Panc1 (cell line): ENCODE results near the gene YIPF5. TPM values are rescaled to one million over a fixed set of nuclear protein-coding genes. Genes with fewer than 3 reads are reported as not detected.

Experiments used
- ATAC-seq: fragments of 200-7000 bp; cut with Tn5 transposase; 2 replicates; pipeline ENCODE4 v1.9.1; 2020; ENCODE audit warnings: mild to moderate bottlenecking, moderate library complexity
- BruUV-seq: library from RNA; stranded (reverse); fragments of 400-500 nt; replicated peaks from 2 replicates; lab custom pipeline; 2021; lab: Mats Ljungman, UMichigan
- CTCF ChIA-PET: fragments of 300-600 bp; sonication (Branson Sonifier 250); formaldehyde crosslinking; loops from one replicate; lab custom pipeline; 2022; ENCODE audit warnings: antibody characterized with exemption; lab: Charles Lee
- POLR2A ChIA-PET: fragments of 300-600 bp; sonication (Branson Sonifier 250); formaldehyde crosslinking; loops from one replicate; lab custom pipeline; 2022; ENCODE audit warnings: antibody characterized with exemption; lab: Charles Lee
- DNase-seq: peaks from one replicate; pipeline ENCODE4 v3.0.0-alpha.2; 2010; ENCODE audit warnings: low read depth, low spot score
- H3K27ac ChIP-seq: 2 replicates; pipeline ENCODE4 v1.5.1; 2011; ENCODE audit warnings: mild to moderate bottlenecking, low read length, inconsistent platforms
- H3K27me3 ChIP-seq: fragments of 200-500 bp; sonication (Bioruptor generic); 2 replicates; pipeline ENCODE4 v1.6.0; 2014; ENCODE audit warnings: low read length, inconsistent platforms; ENCODE audit not compliant: control insufficient read depth, insufficient read depth
- H3K36me3 ChIP-seq: fragments of 200-500 bp; sonication (Bioruptor generic); 2 replicates; pipeline ENCODE4 v1.5.1; 2014; ENCODE audit warnings: inconsistent platforms, mild to moderate bottlenecking, low read length, moderate library complexity; ENCODE audit not compliant: control insufficient read depth, insufficient read depth
- H3K4me1 ChIP-seq: 2 replicates; pipeline ENCODE4 v1.5.1; 2011; ENCODE audit warnings: inconsistent platforms, mild to moderate bottlenecking, low read length, moderate library complexity; ENCODE audit not compliant: control insufficient read depth, insufficient read depth
- H3K4me3 ChIP-seq, 2 experiments: 2 replicates each; pipeline ENCODE4 v1.5.1; 2011 to 2012; ENCODE audit warnings: low read depth in 2 of 2, low read length in 2 of 2, mild to moderate bottlenecking in 2 of 2, inconsistent platforms in 1 of 2, moderate library complexity in 1 of 2
- H3K9me3 ChIP-seq: fragments of 200-500 bp; sonication (Bioruptor generic); 2 replicates; pipeline ENCODE4 v1.5.1; 2014; ENCODE audit warnings: low read depth, mild to moderate bottlenecking, inconsistent platforms, low read length, moderate library complexity; ENCODE audit not compliant: control insufficient read depth, insufficient read depth
- CTCF ChIP-seq: fragments of 450-650 bp; IDR thresholded peaks from 2 replicates; pipeline ENCODE4 v1.5.1; 2017; ENCODE audit warnings: mild to moderate bottlenecking
- POLR2AphosphoS5 ChIP-seq: IDR thresholded peaks from 2 replicates; pipeline ENCODE4 v1.6.1; 2012; ENCODE audit warnings: mild to moderate bottlenecking, low read depth, low read length, moderate library complexity
- REST ChIP-seq, 2 experiments: IDR thresholded peaks; 2 replicates each; pipeline ENCODE4 v1.6.1; 2011 to 2012; ENCODE audit warnings: low read depth in 2 of 2, control low read depth in 1 of 2, low read length in 1 of 2, mild to moderate bottlenecking in 1 of 2, moderate library complexity in 1 of 2; ENCODE audit not compliant: insufficient read depth in 1 of 2
- TCF7L2 ChIP-seq: IDR thresholded peaks from 2 replicates; pipeline ENCODE4 v1.6.1; 2011; ENCODE audit warnings: mild to moderate bottlenecking, low read depth, low read length, inconsistent platforms
- in situ Hi-C: cut with HindIII; loops from 2 replicates; pipeline ENCODE4 v1.10.0; 2016; ENCODE audit warnings: low sequenced_read_pairs, low pct_unique_long_range_greater_than_20kb
- intact Hi-C: fragments of 100-400 bp; cut with micrococcal nuclease; formaldehyde crosslinking; loops from one replicate; pipeline ENCODE4 v1.10.0; 2022; ENCODE audit not compliant: unreplicated experiment
- total RNA-seq: library from RNA; stranded (reverse); gene quantifications from one replicate; pipeline ENCODE4 v1.2.1, GENCODE V29; 2021; ENCODE audit not compliant: unreplicated experiment

The YIPF5 gene
- total RNA-seq, 1 experiment from 2014 or later = 43.4 TPM

- H3K27me3 ChIP-seq = no peaks in the 10 kb centered on the region
- CTCF ChIA-PET = no interaction called here
- TF ChIP-seq REST (IDR thresholded peaks at IDR 0.05; ENCODE audit: insufficient read depth in 1 of 2, low read depth in 2 of 2, low read length in 1 of 2) (no peak), POLR2AphosphoS5 (no peak), CTCF (no peak), TCF7L2 (no peak)
- H3K27ac ChIP-seq = no peak overlapping the region
- no peaks in the 10 kb centered on the region for H3K36me3 ChIP-seq
- ATAC-seq (no peak), DNase-seq (no peak)
- no peak overlapping the region for H3K4me3 ChIP-seq
- no peaks in the 10 kb centered on the region for H3K9me3 ChIP-seq
- in situ Hi-C loops = no loop called here
- intact Hi-C loops = no loop called here
- POLR2A ChIA-PET = interaction anchor here (0.6 kb wide), 1 partner anchor 668 kb away, joined by 10 read pairs; no protein-coding TSS in a partner anchor
- no peaks in the 10 kb centered on the region for H3K4me1 ChIP-seq
- no TSS peak for BruUV-seq
Observed at GRCh38 chr5:144114571-144114970, 55.9 kb downstream of the YIPF5 start.

Other genes starting within 250 kb of the YIPF5 start
- 0.08 TPM for gene KCTD16, start 214 bp upstream of the YIPF5 start, total RNA-seq